Neural crest cell (in vitro differentiated cells): ENCODE measurements around the gene RANBP9. TPM values are rescaled to one million over a fixed set of nuclear protein-coding genes. Genes with fewer than 3 reads are reported as not detected.

Source experiments
- DNase-seq: peaks from one replicate; pipeline ENCODE4 v3.0.0; 2021; ENCODE audit warnings: low read depth, mixed read lengths, low spot score
- H3K27ac Mint-ChIP-seq: one replicate; pipeline ENCODE4 v1.8.0; 2021; ENCODE audit warnings: mild to moderate bottlenecking, mixed read lengths; ENCODE audit not compliant: unreplicated experiment
- H3K27me3 Mint-ChIP-seq: 2 replicates; pipeline ENCODE4 v1.8.0; 2021; ENCODE audit warnings: low read depth, mild to moderate bottlenecking, mixed read lengths
- H3K36me3 Mint-ChIP-seq: 2 replicates; pipeline ENCODE4 v1.8.0; 2021; ENCODE audit warnings: low read depth, mild to moderate bottlenecking, mixed read lengths
- H3K4me1 Mint-ChIP-seq: 2 replicates; pipeline ENCODE4 v1.8.0; 2021; ENCODE audit warnings: mixed read lengths
- H3K4me3 Mint-ChIP-seq: one replicate; pipeline ENCODE4 v1.8.0; 2021; ENCODE audit warnings: mild to moderate bottlenecking, mixed read lengths
- H3K9me3 Mint-ChIP-seq: 2 replicates; pipeline ENCODE4 v1.8.0; 2021; ENCODE audit warnings: mixed read lengths
- total RNA-seq: library from RNA; stranded (reverse); gene quantifications from 2 replicates; pipeline ENCODE4 v1.2.1, GENCODE V29; 2021
- TF ChIP-seq, protein P1 (sequence below): fragments of 200-600 bp; sonication (generic); conservative IDR thresholded peaks from 2 replicates; pipeline ENCODE4 v1.5.0; 2021; ENCODE audit warnings: antibody characterized with exemption, mild to moderate bottlenecking

RANBP9 gene
- total RNA-seq, 1 donor from 2014 or later: 41.2 TPM

DNA sequence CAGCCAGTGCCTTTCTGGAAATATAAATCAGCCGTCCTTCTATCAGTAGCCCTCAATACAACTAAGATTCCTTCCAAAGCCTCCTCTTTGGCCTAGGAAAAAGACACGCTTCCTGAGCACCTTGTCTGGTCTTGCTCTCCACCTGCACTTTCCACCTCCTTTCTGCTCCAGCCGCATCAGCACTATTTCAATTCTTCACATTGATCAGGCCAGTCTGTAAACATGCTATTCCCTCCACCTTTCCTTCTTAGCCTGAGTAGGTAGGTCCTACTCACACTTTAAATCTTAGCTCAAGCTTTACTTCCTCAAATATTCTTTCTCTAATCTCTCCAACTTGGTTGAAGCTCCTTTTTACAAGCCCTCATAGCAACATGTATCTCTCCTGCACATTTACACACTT, 11.4 kb downstream of the RANBP9 start:
- Mint-ChIP-seq H3K27me3 (no peaks in the 10 kb centered on the region), H3K4me3 (no peak overlapping the region), H3K36me3 (no peaks in the 10 kb centered on the region), H3K9me3 (no peaks in the 10 kb centered on the region), H3K27ac (no peak overlapping the region), H3K4me1 (peaks cover 4% of the 10 kb centered on the region)
- TF ChIP-seq, protein P1, sequence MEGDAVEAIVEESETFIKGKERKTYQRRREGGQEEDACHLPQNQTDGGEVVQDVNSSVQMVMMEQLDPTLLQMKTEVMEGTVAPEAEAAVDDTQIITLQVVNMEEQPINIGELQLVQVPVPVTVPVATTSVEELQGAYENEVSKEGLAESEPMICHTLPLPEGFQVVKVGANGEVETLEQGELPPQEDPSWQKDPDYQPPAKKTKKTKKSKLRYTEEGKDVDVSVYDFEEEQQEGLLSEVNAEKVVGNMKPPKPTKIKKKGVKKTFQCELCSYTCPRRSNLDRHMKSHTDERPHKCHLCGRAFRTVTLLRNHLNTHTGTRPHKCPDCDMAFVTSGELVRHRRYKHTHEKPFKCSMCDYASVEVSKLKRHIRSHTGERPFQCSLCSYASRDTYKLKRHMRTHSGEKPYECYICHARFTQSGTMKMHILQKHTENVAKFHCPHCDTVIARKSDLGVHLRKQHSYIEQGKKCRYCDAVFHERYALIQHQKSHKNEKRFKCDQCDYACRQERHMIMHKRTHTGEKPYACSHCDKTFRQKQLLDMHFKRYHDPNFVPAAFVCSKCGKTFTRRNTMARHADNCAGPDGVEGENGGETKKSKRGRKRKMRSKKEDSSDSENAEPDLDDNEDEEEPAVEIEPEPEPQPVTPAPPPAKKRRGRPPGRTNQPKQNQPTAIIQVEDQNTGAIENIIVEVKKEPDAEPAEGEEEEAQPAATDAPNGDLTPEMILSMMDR: no peak
- no peak for DNase-seq

GRCh38 chr6:13698715-13699114, 12.9 kb downstream of the RANBP9 start:
- H3K4me1 Mint-ChIP-seq: peaks cover 4% of the 10 kb centered on the region
- no peak for DNase-seq
- H3K27ac Mint-ChIP-seq: no peak overlapping the region
- H3K4me3 Mint-ChIP-seq: no peak overlapping the region
- TF ChIP-seq, protein P1: no peak
- H3K9me3 Mint-ChIP-seq: no peaks in the 10 kb centered on the region
- no peaks in the 10 kb centered on the region for H3K36me3 Mint-ChIP-seq
- no peaks in the 10 kb centered on the region for H3K27me3 Mint-ChIP-seq

GRCh38 chr6:13697857-13698256, 13.8 kb downstream of the RANBP9 start:
- TF ChIP-seq, protein P1: no peak
- H3K4me1 Mint-ChIP-seq: peaks cover 4% of the 10 kb centered on the region

GRCh38 chr6:13696226-13696625, 15.4 kb downstream of the RANBP9 start:
- TF ChIP-seq, protein P1: no peak
- H3K9me3 Mint-ChIP-seq: no peaks in the 10 kb centered on the region
- no peak overlapping the region for H3K4me3 Mint-ChIP-seq
- no peak overlapping the region for H3K27ac Mint-ChIP-seq
- no peak for DNase-seq
- no peaks in the 10 kb centered on the region for H3K27me3 Mint-ChIP-seq
- peaks cover 4% of the 10 kb centered on the region for H3K4me1 Mint-ChIP-seq
- no peaks in the 10 kb centered on the region for H3K36me3 Mint-ChIP-seq

More at GRCh38 chr6:13697857-13698256, 13.8 kb downstream of the RANBP9 start:
- Mint-ChIP-seq H3K4me3 (no peak overlapping the region), H3K27me3 (no peaks in the 10 kb centered on the region), H3K9me3 (no peaks in the 10 kb centered on the region), H3K36me3 (no peaks in the 10 kb centered on the region), H3K27ac (no peak overlapping the region)
- DNase-seq: no peak

DNA sequence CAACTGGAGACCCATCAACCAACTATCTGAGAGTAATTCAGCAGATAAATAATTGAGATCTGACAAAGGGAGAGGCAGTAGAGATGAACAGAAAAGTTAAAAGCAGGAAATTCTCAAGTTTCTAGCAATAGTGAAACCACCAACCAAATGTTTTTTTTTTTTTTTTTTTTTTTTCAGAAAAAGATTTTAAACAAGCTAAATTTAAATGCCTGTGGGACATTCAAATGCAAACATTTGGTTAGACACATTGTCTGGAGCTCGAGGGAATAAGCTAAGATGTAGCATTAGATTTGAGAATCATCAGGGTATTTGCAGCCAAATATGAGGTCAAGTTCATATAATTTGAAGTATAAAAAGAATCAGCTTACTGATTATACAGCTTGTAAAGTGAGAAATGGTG, 16.4 kb downstream of the RANBP9 start:
- H3K27me3 Mint-ChIP-seq: no peaks in the 10 kb centered on the region
- H3K27ac Mint-ChIP-seq: no peak overlapping the region
- H3K4me1 Mint-ChIP-seq: peaks cover 8% of the 10 kb centered on the region
- no peak overlapping the region for H3K4me3 Mint-ChIP-seq
- TF ChIP-seq, protein P1: no peak
- DNase-seq: no peak
- H3K9me3 Mint-ChIP-seq: no peaks in the 10 kb centered on the region
- H3K36me3 Mint-ChIP-seq: no peaks in the 10 kb centered on the region

GRCh38 chr6:13694562-13694961, 17.1 kb downstream of the RANBP9 start:
- no peak overlapping the region for H3K27ac Mint-ChIP-seq
- peaks cover 7% of the 10 kb centered on the region for H3K4me1 Mint-ChIP-seq
- H3K4me3 Mint-ChIP-seq: no peak overlapping the region
- no peaks in the 10 kb centered on the region for H3K9me3 Mint-ChIP-seq
- TF ChIP-seq, protein P1: no peak
- peaks cover 2% of the 10 kb centered on the region for H3K36me3 Mint-ChIP-seq
- DNase-seq: no peak
- no peaks in the 10 kb centered on the region for H3K27me3 Mint-ChIP-seq
